HUES64 (cell line): Measurements from ENCODE around the gene NOC4L.
"Not testable (repeated sequence)": the region's sequence is repeated elsewhere in the genome, so short reads cannot be mapped to it uniquely, and the experiment has no call there.

Experiments used
- H3K27ac ChIP-seq: 2 replicates; pipeline ENCODE4 v1.7.0; 2013; ENCODE audit warnings: low read depth, low read length, inconsistent platforms
- H3K27me3 ChIP-seq: 2 replicates; pipeline ENCODE4 v1.6.1; 2013; ENCODE audit warnings: mild to moderate bottlenecking, low read length; ENCODE audit not compliant: insufficient read depth
- H3K36me3 ChIP-seq: 2 replicates; pipeline ENCODE4 v1.6.1; 2013; ENCODE audit warnings: mild to moderate bottlenecking, low read length; ENCODE audit not compliant: insufficient read depth
- H3K4me1 ChIP-seq: 2 replicates; pipeline ENCODE4 v1.6.1; 2013; ENCODE audit warnings: mild to moderate bottlenecking, low read length, moderate library complexity; ENCODE audit not compliant: insufficient read depth
- H3K4me3 ChIP-seq: 2 replicates; pipeline ENCODE4 v1.5.1; 2013; ENCODE audit warnings: mild to moderate bottlenecking, low read length, moderate library complexity
- H3K9ac ChIP-seq: 2 replicates; pipeline ENCODE4 v1.6.1; 2013; ENCODE audit warnings: mild to moderate bottlenecking, low read depth, low read length
- H3K9me3 ChIP-seq: 2 replicates; pipeline ENCODE4 v1.6.1; 2013; ENCODE audit warnings: low read depth, low read length; ENCODE audit not compliant: insufficient read depth
- WGBS: fragments of 150-250, 120-280 bp; methylation state at CpG from one replicate; pipeline ENCODE4 v1.1.7; 2013; ENCODE audit warnings: missing lambda C conversion rate; 5-methylcytosine and 5-hydroxymethylcytosine counted together

The NOC4L gene

DNA sequence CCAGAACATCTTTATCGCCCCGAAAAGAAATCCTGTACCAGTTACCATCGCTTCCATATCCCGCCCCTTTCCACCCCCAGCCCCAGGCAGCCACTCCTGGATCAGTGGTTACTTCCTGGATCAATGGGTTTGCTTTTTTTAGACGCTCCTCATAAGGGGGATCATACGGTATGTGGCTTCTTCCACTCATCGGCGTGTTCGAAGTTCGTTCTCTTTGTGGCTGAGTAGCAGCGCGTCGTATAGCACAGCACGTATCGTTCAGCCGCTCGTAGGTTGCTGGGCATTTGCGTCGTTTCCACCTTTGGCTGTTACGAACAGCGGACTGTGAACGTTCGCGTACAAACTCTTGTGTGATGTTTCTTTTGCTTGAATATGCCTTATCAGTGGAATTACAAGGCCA is 1.8 kb downstream of the NOC4L start:
- H3K27me3 ChIP-seq: no peaks in the 10 kb centered on the region
- H3K4me1 ChIP-seq: no peaks in the 10 kb centered on the region
- H3K9me3 ChIP-seq: no peaks in the 10 kb centered on the region
- H3K4me3 ChIP-seq: no peak overlapping the region
- peaks cover 40% of the 10 kb centered on the region for H3K36me3 ChIP-seq
- no peak overlapping the region for H3K27ac ChIP-seq
- H3K9ac ChIP-seq: no peak overlapping the region
- 97% methylated on average over 24 of the region's 24 CpGs for WGBS

DNA sequence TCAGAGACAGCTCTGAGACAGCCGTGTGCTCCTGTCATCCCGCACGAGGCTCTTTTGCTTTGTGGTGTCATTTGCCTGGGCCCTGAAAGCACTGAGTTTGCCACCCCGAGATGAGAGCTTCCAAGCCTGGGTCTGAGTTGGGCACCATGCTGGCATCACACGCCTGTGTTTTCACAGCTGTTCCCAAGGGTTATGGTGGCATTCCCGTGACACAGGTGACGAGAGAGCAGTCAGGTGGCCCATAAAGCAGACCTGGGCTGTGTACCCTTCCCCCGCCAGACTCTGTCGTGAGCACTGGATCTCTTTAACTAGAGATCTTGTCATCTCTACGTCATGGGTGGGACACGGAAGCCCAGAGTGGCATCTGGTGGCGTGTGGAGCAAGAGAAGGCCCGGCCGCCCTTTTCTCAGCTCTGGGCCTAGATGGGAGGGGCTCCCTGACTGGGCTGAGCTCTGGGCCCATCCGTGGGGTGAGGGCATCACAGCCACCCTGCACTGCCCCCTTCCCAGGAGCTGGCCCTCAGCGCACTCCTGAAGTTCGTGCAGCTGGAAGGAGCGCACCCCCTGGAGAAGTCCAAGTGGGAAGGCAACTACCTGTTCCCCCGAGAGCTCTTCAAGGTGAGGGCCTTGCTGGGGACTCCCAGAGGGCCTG is 2.6 kb downstream of the NOC4L start:
- H3K9ac ChIP-seq: no peak overlapping the region
- WGBS: 96% methylated on average over 19 of the region's 19 CpGs
- H3K4me3 ChIP-seq: no peak overlapping the region
- no peaks in the 10 kb centered on the region for H3K27me3 ChIP-seq
- no peaks in the 10 kb centered on the region for H3K4me1 ChIP-seq
- H3K36me3 ChIP-seq: peaks cover 37% of the 10 kb centered on the region
- no peaks in the 10 kb centered on the region for H3K9me3 ChIP-seq
- no peak overlapping the region for H3K27ac ChIP-seq

DNA sequence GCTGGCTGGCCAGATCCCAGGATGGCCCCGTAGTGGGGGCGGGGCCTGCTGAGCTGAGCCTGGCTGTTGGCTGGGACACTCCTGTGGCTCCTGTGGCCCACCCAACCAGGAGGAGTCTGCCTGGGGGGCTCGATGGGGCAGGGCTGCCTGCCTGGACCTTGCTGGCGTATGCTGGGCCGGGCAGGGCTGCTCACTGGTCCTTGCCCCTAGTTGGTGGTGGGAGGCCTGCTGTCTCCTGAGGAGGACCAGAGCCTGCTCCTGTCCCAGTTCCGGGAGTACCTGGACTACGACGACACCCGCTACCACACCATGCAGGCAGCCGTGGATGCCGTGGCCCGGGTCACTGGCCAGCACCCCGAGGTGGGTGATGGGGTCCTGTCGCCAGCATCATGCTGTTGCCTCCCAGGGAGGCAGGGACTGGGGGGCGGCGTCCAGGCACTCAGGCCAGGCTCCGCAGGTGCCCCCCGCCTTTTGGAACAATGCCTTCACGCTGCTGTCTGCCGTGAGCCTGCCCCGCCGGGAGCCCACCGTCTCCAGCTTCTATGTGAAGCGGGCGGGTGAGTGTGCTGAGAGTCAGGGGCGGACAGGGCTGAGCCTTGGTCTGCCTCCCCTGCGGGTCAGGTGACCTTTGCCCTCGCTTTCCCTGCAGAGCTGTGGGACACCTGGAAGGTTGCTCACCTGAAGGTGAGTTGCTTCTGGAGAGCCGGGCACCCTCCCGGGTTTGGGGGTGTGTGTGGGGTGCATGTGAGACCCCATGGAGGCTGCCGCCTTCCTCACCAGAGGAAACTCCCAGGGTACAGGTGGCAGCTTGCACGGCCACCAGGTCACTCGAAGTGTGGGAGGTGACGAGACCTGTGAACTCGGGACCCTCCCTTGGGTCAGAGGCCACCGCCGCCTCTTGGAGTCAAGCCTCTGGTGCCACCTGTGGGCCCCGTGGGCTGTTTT is 3.4 kb downstream of the NOC4L start:
- Histone ChIP-seq H3K4me3 (no peak overlapping the region), H3K9ac (no peak overlapping the region), H3K27ac (no peak overlapping the region), H3K9me3 (no peaks in the 10 kb centered on the region), H3K27me3 (no peaks in the 10 kb centered on the region), H3K4me1 (no peaks in the 10 kb centered on the region), H3K36me3 (peaks cover 33% of the 10 kb centered on the region)
- 95% methylated on average over 38 of the region's 38 CpGs for WGBS

DNA sequence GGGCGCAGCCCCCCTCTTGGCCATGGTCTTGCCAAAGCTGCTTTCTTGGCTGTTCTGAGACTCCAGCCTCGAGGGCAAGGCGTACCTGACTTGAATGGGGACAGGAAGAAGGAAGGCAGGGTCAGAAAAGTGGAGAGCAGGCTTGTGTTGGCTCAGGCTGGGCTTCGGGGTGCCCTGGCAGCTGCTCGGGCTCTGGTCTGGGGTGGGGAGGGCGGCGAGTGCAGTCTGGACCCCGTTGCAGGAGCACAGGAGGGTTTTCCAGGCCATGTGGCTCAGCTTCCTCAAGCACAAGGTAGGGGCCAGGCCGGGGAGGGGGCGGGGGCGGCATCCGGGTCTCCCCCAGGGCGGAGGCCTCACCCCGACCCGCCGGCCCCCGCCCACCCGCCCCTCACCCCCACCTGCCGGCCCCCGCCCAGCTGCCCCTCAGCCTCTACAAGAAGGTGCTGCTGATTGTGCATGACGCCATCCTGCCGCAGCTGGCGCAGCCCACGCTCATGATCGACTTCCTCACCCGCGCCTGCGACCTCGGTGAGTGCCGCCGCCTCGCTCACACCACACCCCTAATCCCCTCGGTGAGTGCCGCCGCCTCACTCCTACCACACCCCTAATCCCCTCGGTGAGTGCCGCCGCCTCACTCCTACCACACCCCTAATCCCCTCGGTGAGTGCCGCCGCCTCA is 4.2 kb downstream of the NOC4L start:
- no peaks in the 10 kb centered on the region for H3K4me1 ChIP-seq
- H3K9ac ChIP-seq: no peak overlapping the region
- H3K27ac ChIP-seq: no peak overlapping the region
- no peaks in the 10 kb centered on the region for H3K27me3 ChIP-seq
- H3K4me3 ChIP-seq: no peak overlapping the region
- H3K36me3 ChIP-seq: peaks cover 32% of the 10 kb centered on the region
- 96% methylated on average over 24 of the region's 41 CpGs for WGBS
- no peaks in the 10 kb centered on the region for H3K9me3 ChIP-seq

DNA sequence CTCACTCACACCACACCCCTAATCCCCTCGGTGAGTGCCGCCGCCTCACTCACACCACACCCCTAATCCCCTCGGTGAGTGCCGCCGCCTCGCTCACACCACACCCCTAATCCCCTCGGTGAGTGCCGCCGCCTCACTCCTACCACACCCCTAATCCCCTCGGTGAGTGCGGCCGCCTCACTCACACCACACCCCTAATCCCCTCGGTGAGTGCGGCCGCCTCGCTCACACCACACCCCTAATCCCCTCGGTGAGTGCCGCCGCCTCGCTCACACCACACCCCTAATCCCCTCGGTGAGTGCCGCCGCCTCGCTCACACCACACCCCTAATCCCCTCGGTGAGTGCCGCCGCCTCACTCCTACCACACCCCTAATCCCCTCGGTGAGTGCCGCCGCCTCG is 5.3 kb downstream of the NOC4L start:
- 82% methylated on average over 7 of the region's 32 CpGs for WGBS
- H3K9ac ChIP-seq, H3K4me1 ChIP-seq, H3K27me3 ChIP-seq, H3K4me3 ChIP-seq, H3K27ac ChIP-seq, H3K9me3 ChIP-seq: not testable (repeated sequence)
- H3K36me3 ChIP-seq: peaks cover 32% of the 10 kb centered on the region

DNA sequence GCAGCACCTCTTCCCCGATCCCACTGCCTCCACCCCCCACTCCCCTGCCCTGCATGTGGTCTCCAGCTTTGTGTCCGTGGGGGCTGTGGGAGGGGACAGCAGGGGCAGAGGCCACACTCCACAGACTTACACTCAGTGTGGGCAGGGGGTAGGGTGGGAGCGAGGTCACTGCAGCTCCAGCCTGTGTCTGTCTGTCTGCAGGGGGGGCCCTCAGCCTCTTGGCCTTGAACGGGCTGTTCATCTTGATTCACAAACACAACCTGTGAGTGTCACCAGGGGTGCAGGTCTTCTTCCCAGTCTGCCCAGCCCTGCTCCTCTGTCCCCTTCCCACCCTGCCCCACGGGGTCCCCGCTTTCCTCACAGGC is 6.5 kb downstream of the NOC4L start:
- H3K9ac ChIP-seq: no peak overlapping the region
- 97% methylated on average over 4 of the region's 6 CpGs for WGBS
- H3K27ac ChIP-seq: no peak overlapping the region
- no peaks in the 10 kb centered on the region for H3K4me1 ChIP-seq
- H3K4me3 ChIP-seq: no peak overlapping the region
- H3K9me3 ChIP-seq: no peaks in the 10 kb centered on the region
- H3K27me3 ChIP-seq: no peaks in the 10 kb centered on the region
- peaks cover 32% of the 10 kb centered on the region for H3K36me3 ChIP-seq

DNA sequence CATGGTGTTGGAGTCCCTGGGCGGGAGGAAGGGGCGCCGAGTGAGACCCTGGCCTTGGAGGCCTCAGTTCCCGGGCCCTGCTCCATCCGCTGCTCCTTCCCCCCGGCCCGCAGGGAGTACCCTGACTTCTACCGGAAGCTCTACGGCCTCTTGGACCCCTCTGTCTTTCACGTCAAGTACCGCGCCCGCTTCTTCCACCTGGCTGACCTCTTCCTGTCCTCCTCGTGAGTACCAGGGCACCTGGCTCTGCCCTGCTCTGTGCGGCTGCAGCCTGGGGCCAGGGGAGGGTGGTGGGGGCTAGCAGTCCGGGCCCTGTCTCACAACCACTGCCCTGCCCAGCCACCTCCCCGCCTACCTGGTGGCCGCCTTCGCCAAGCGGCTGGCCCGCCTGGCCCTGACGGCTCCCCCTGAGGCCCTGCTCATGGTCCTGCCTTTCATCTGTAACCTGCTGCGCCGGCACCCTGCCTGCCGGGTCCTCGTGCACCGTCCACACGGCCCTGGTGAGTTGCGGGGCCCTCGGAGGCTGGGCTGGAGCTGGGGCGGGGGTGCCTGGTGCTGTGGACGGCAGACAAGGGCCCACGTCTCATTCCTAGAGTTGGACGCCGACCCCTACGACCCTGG is 7.0 kb downstream of the NOC4L start:
- Histone ChIP-seq H3K9ac (no peak overlapping the region), H3K27ac (no peak overlapping the region), H3K36me3 (peaks cover 31% of the 10 kb centered on the region), H3K27me3 (no peaks in the 10 kb centered on the region), H3K4me3 (no peak overlapping the region), H3K9me3 (no peaks in the 10 kb centered on the region), H3K4me1 (no peaks in the 10 kb centered on the region)
- 95% methylated on average over 36 of the region's 36 CpGs for WGBS

DNA sequence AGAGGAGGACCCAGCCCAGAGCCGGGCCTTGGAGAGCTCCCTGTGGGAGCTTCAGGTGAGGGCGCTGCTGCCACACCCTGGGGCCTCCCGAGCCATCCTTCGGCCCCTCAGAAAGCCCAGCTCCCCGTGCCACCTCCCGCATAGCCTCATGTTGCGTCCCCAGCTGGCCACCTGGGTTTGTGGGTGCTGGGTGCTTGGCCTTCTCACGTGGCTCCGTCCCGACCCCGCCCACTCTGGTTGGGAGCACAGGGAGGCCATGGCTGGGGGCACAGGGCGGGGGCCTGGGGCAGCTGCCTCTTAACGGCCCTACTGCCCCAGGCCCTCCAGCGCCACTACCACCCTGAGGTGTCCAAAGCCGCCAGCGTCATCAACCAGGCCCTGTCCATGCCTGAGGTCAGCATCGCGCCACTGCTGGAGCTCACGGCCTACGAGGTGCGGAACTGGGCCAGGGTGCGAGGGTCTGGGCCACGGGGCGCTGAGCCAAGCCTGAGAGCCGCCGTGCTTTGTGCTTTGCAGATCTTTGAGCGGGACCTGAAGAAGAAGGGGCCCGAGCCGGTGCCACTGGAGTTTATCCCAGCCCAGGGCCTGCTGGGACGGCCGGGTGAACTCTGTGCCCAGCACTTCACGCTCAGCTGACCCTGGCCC is 7.6 kb downstream of the NOC4L start:
- no peaks in the 10 kb centered on the region for H3K4me1 ChIP-seq
- no peak overlapping the region for H3K9ac ChIP-seq
- no peak overlapping the region for H3K4me3 ChIP-seq
- WGBS: 95% methylated on average over 32 of the region's 32 CpGs
- H3K27ac ChIP-seq: no peak overlapping the region
- peaks cover 6% of the 10 kb centered on the region for H3K9me3 ChIP-seq
- H3K27me3 ChIP-seq: no peaks in the 10 kb centered on the region
- H3K36me3 ChIP-seq: peaks cover 32% of the 10 kb centered on the region

DNA sequence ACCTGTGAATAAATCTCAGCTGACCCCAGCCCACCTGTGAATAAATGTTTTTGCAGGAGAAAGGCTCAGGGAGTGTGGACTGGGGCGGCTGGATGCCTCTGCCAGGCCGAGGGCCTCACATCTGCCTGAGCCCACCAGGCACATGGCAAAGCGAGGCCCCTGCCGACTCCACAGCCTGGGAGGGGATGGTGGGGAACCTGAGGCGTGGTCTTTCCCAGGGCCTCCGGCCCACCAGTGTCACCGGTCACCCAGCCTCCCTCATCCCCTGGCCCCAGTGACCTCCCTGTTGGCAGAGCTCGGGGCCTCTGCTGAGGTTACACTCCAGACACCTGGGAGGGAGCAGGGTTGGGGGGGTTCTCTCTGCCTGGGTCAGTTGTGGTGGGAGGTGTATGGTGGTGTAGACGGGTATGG is 8.2 kb downstream of the NOC4L start:
- H3K9me3 ChIP-seq: peaks cover 11% of the 10 kb centered on the region
- H3K4me3 ChIP-seq: no peak overlapping the region
- H3K36me3 ChIP-seq: peaks cover 30% of the 10 kb centered on the region
- H3K9ac ChIP-seq: no peak overlapping the region
- no peaks in the 10 kb centered on the region for H3K4me1 ChIP-seq
- 95% methylated on average over 9 of the region's 9 CpGs for WGBS
- H3K27ac ChIP-seq: no peak overlapping the region
- no peaks in the 10 kb centered on the region for H3K27me3 ChIP-seq

DNA sequence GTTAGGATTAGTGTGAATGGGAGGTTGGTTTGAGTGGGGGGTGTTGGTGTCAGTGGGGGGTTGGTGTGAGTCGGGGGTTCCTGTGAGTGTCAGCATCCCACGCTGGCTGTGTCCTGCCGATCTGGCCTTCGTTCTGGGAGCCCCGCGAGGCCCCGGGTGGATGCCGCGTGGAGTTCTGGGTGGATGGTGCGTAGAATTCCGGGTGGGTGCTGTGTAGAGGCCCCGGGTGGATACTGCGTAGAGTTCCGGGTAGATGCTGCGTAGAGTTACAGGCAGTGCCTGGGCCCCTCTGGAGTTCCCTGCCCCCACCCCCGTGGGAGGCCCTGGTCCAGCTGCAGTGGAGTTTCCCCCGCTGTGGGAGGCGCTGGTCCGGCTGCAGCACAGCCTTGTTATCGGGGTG is 8.7 kb downstream of the NOC4L start:
- Histone ChIP-seq H3K9ac (no peak overlapping the region), H3K4me3 (no peak overlapping the region), H3K27me3 (no peaks in the 10 kb centered on the region), H3K36me3 (peaks cover 31% of the 10 kb centered on the region), H3K9me3 (peaks cover 16% of the 10 kb centered on the region), H3K4me1 (no peaks in the 10 kb centered on the region), H3K27ac (no peak overlapping the region)
- 94% methylated on average over 20 of the region's 20 CpGs for WGBS
